Ascending aorta (tissue), 2 donors: ENCODE results near the gene TRAF3IP1. TPM values are rescaled to one million over a fixed set of nuclear protein-coding genes. Genes with fewer than 3 reads are reported as not detected.
"Not testable (repeated sequence)": the region's sequence is repeated elsewhere in the genome, so short reads cannot be mapped to it uniquely, and the experiment has no call there.

ENCODE experiments used
- DNase-seq, 2 donors: peaks; one replicate each; pipeline ENCODE4 v3.0.0-alpha.2; 2019; ENCODE audit warnings: low spot score in 2 of 2
- H3K27ac ChIP-seq, 2 donors: fragments of 200-600 bp; sonication (generic); one replicate each; pipeline ENCODE4 v1.5.1; 2016 to 2017; ENCODE audit warnings: mild to moderate bottlenecking in 1 of 2
- H3K27me3 ChIP-seq: fragments of 200-600 bp; sonication (generic); one replicate; pipeline ENCODE4 v1.5.1; 2017
- H3K36me3 ChIP-seq, 2 donors: fragments of 200-600 bp; sonication (generic); one replicate each; pipeline ENCODE4 v1.5.1; 2016
- H3K4me1 ChIP-seq, 2 donors: fragments of 200-600 bp; sonication (generic); one replicate each; pipeline ENCODE4 v1.5.1; 2016 to 2017; ENCODE audit warnings: mild to moderate bottlenecking in 1 of 2
- H3K4me3 ChIP-seq, 2 donors: fragments of 200-600 bp; sonication (generic); one replicate each; pipeline ENCODE4 v1.5.1; 2016 to 2017; ENCODE audit warnings: mild to moderate bottlenecking in 1 of 2
- H3K9me3 ChIP-seq, 2 donors: fragments of 200-600 bp; sonication (generic); one replicate each; pipeline ENCODE4 v1.5.1; 2016
- intact Hi-C: fragments of 100-400 bp; cut with DNase I; formaldehyde crosslinking; loops from one replicate; pipeline ENCODE4 v1.15.1; 2023
- total RNA-seq: library from RNA; depleted of rRNA; stranded (reverse); fragments of >200 nt; gene quantifications from one replicate; pipeline ENCODE4 v1.1.0, GENCODE V29; 2016
- TF ChIP-seq, protein P1 (sequence below), 3 experiments: fragments of 200-600 bp in 2 of 3; fragments of 450-650 bp in 1 of 3; sonication (generic) in 2 of 3; IDR thresholded peaks; one replicate each; pipeline ENCODE4 v1.5.1; 2016 to 2019; ENCODE audit warnings: antibody characterized with exemption in 3 of 3, mild to moderate bottlenecking in 1 of 3, moderate library complexity in 1 of 3

Gene TRAF3IP1
- total RNA-seq, 1 donor from 2014 or later: 6.1 TPM

DNA sequence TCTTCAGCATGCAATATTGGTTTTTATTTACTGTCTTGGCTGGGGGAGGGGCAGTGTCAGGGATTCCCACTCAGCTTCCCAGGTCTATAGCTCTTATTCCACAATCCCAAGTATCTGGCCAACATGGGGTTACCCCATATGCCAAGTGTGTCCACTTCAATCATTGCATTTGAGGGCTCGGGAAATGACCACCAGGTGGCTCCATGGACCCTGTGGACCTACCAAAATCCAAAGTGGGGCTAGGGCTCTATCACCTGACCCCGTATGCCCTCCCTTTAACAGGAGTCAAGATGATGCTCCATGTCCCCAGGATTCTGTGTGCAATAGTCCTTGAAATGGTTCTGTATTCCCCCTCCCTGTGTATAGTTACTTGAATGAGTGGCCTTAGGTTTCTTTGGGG lies 12.1 kb upstream of the TRAF3IP1 start:
- intact Hi-C loops: no loop called here
- no peaks in the 10 kb centered on the region for H3K27me3 ChIP-seq
- no peak overlapping the region for H3K27ac ChIP-seq
- H3K9me3 ChIP-seq: no peaks in the 10 kb centered on the region
- H3K36me3 ChIP-seq: no peaks in the 10 kb centered on the region
- no peak for DNase-seq
- no peaks in the 10 kb centered on the region for H3K4me1 ChIP-seq
- H3K4me3 ChIP-seq: no peak overlapping the region
- TF ChIP-seq, protein P1, sequence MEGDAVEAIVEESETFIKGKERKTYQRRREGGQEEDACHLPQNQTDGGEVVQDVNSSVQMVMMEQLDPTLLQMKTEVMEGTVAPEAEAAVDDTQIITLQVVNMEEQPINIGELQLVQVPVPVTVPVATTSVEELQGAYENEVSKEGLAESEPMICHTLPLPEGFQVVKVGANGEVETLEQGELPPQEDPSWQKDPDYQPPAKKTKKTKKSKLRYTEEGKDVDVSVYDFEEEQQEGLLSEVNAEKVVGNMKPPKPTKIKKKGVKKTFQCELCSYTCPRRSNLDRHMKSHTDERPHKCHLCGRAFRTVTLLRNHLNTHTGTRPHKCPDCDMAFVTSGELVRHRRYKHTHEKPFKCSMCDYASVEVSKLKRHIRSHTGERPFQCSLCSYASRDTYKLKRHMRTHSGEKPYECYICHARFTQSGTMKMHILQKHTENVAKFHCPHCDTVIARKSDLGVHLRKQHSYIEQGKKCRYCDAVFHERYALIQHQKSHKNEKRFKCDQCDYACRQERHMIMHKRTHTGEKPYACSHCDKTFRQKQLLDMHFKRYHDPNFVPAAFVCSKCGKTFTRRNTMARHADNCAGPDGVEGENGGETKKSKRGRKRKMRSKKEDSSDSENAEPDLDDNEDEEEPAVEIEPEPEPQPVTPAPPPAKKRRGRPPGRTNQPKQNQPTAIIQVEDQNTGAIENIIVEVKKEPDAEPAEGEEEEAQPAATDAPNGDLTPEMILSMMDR (IDR thresholded peaks at IDR 0.05): no peak

GRCh38 chr2:238310721-238311120 lies 9.6 kb upstream of the TRAF3IP1 start:
- H3K9me3 ChIP-seq, H3K36me3 ChIP-seq, H3K27ac ChIP-seq, intact Hi-C loops, H3K4me1 ChIP-seq, H3K27me3 ChIP-seq, H3K4me3 ChIP-seq: not testable (repeated sequence)
- peak in 1 of 2 donors; percentile 38 for DNase-seq

- peak in 1 of 2 donors; percentile 15 for DNase-seq
- intact Hi-C loops: no loop called here
These were observed 6.9 kb upstream of the TRAF3IP1 start for GRCh38 chr2:238313289-238313990.

DNA sequence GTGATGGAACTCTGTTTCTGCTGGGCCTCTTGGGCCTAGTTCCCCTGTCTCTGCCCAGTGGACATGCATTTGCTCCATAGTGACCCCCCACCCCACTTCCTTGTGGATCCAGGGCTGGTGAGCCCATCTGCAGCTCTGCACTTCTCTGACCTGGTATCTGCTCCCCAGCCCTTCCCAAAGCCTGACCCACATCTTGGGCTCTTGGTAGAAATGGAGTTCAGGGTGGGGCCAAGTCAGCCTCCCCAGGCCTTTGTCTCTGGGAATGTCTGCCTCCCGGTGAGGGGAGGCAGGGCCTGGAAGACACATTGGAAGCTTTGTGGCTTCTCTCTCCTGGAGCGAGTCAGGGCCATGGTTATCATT lies 6.3 kb upstream of the TRAF3IP1 start:
- H3K9me3 ChIP-seq: no peaks in the 10 kb centered on the region
- DNase-seq: peak in 1 of 2 donors; percentile 35
- H3K27me3 ChIP-seq: no peaks in the 10 kb centered on the region
- no peak overlapping the region for H3K27ac ChIP-seq
- TF ChIP-seq, protein P1 (IDR thresholded peaks at IDR 0.05): no peak
- intact Hi-C loops: no loop called here
- H3K36me3 ChIP-seq: no peaks in the 10 kb centered on the region
- no peaks in the 10 kb centered on the region for H3K4me1 ChIP-seq
- H3K4me3 ChIP-seq: no peak overlapping the region

More at GRCh38 chr2:238313289-238313990, 6.9 kb upstream of the TRAF3IP1 start:
- H3K9me3 ChIP-seq: no peaks in the 10 kb centered on the region
- no peaks in the 10 kb centered on the region for H3K4me1 ChIP-seq
- no peak overlapping the region for H3K27ac ChIP-seq
- H3K36me3 ChIP-seq: no peaks in the 10 kb centered on the region
- no peaks in the 10 kb centered on the region for H3K27me3 ChIP-seq
- TF ChIP-seq, protein P1 (IDR thresholded peaks at IDR 0.05): no peak
- H3K4me3 ChIP-seq: no peak overlapping the region

DNA sequence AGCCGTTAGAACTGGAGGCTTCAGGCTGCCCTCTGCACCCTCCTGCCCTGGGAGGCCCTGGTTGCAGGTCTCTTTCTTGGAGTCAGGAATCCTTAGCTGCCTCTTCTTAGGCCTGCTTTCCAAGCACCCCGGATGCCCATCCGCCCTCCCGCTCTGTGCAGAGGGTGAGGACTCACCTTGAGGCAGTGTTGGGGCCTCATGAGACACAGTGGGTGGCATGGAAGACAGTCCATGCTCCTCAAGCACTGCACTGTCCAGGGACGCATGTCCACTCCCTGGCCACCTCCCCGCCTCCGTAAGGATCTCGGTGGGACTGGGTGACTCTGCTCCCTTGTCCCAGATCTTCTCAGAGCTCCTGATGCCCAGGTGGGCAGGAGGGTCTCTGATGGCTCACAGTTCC lies 5.7 kb upstream of the TRAF3IP1 start:
- TF ChIP-seq, protein P1 (IDR thresholded peaks at IDR 0.05): no peak
- DNase-seq: peak in 1 of 2 donors; percentile 40
- H3K9me3 ChIP-seq: no peaks in the 10 kb centered on the region
- peaks cover 0 to 2% of the 10 kb centered on the region in 2 donors for H3K4me1 ChIP-seq
- intact Hi-C loops: no loop called here
- no peak overlapping the region for H3K4me3 ChIP-seq
- H3K27ac ChIP-seq: no peak overlapping the region
- H3K27me3 ChIP-seq: no peaks in the 10 kb centered on the region
- no peaks in the 10 kb centered on the region for H3K36me3 ChIP-seq

- peak in 1 of 2 donors; percentile 55 for DNase-seq
- intact Hi-C loops: no loop called here
These were observed 5.2 kb upstream of the TRAF3IP1 start for GRCh38 chr2:238315031-238315595.

More at GRCh38 chr2:238315031-238315595, 5.2 kb upstream of the TRAF3IP1 start:
- TF ChIP-seq, protein P1 (IDR thresholded peaks at IDR 0.05): no peak
- H3K9me3 ChIP-seq: no peaks in the 10 kb centered on the region
- no peak overlapping the region for H3K4me3 ChIP-seq
- H3K36me3 ChIP-seq: no peaks in the 10 kb centered on the region
- H3K27ac ChIP-seq: no peak overlapping the region
- H3K4me1 ChIP-seq: peaks cover 0 to 5% of the 10 kb centered on the region in 2 donors
- H3K27me3 ChIP-seq: no peaks in the 10 kb centered on the region
